A549 treated with CORT108297 at 1 μM for 4 hours (cell line): ENCODE data around the gene HEPN1. TPM values are rescaled to one million over a fixed set of nuclear protein-coding genes. Genes with fewer than 3 reads are reported as not detected.

Experiments used
- total RNA-seq: library from RNA; stranded (reverse); fragments of 200-300 nt; extraction: Qiagen RNA extraction; gene quantifications from 5 replicates; pipeline ENCODE4 v1.2.3, GENCODE V29; 2022

The HEPN1 gene
- total RNA-seq, result not detected in 5 replicates

DNA sequence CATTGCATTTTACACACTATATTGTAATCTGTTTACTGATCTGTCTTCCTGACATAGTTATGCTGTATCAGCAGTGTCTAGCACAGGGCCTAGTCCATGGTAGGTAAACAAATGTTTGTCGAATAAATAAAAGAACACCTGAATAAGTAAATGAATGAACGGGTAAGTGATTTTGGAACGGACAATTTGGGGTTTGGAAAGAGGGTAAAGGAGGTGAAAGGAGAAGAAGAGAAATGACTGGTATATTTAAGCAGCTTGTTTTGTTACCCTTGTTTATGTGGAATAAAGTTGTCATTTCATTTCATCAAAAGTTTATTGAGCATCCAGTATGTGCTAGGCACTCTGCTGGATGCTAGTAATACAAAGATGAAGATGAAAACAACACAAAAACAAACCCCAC is at the start of gene HEPN1:
Gene HEPN1 (plus strand): TSS at position 301 of the 400 bp plus-strand sequence.

DNA sequence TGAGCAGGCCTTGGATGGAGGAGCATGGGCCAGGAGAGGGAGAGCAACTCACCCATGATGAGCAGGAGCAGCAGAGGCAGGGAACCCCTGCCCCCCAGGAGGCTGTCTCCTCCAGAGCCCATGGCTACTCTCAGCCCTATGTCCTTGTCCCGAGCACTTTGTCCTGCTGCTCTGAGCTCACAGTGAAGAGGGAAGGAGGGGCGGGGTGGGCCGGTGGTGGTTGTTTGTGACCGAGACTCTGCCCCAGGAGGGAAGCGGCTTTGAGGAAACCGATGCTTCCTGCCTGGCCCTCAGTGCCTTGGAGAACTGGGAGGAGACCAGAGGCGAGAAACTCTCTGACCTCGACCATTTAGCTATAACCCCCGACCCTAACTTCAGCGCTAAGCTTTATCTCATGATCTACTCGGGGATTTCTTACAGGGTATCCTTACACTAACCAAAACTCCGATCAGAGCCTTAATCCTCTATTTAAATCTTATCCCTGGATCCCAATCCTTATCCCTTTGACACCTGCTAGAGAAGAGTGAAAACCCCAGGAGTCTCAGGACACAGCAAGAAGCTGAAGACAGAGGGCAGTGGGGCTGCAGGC is 21.3 kb upstream of the HEPN1 start, which contains the start of gene ROBO4:
Gene ROBO4 (minus strand): TSS at position 192 of the 589 bp plus-strand sequence. CDS start 70 bp downstream, at position 122.

DNA sequence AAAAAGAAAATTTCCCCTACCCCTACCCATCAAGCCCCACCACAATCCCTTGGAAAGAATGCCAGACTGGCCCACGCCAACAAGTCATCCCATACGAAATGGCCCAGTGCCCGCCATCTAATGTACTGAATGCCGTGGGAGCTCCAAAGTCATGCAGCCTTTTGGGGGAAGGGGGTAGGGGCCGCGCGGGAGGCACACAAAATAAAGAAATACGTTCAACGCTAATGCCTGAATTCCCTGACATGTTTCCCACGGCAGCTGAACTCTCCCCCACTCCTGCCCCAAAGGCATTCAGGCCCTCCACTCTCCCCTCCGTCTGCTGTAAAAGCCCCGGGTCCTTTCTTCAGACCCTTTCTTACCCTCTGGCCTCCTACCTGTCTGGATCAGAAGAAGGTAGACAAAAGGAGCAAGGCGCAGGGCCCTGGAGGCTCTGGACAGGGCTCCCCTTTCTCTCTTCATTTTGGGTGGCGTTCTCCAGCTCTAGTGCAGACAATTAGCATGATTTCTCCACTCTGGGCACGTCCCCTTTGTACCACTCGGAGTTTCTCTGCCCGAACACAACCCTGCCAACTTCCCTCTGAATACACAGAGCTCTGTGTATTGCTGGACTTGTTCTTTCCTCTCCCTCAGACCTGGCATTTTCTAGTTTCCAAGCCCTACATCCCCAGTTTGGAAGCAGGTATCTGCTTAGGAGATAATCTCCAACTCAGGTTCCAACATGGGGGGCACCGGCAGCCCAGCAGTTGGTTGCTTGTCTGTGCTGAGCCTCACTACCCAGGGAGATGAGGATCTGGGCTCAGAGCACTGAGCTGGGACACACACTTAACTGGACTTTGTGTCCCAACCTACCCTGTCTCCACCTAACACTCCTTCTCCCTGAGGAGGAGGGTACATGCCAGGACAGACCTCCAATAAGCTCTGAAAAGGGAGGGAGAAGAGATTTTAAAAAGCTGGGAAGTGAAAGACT is 16.8 kb downstream of the HEPN1 start, which contains the start of gene HEPACAM:
Gene HEPACAM (minus strand): TSS at position 500 of the 967 bp plus-strand sequence. CDS start 41 bp downstream, at position 459.

DNA sequence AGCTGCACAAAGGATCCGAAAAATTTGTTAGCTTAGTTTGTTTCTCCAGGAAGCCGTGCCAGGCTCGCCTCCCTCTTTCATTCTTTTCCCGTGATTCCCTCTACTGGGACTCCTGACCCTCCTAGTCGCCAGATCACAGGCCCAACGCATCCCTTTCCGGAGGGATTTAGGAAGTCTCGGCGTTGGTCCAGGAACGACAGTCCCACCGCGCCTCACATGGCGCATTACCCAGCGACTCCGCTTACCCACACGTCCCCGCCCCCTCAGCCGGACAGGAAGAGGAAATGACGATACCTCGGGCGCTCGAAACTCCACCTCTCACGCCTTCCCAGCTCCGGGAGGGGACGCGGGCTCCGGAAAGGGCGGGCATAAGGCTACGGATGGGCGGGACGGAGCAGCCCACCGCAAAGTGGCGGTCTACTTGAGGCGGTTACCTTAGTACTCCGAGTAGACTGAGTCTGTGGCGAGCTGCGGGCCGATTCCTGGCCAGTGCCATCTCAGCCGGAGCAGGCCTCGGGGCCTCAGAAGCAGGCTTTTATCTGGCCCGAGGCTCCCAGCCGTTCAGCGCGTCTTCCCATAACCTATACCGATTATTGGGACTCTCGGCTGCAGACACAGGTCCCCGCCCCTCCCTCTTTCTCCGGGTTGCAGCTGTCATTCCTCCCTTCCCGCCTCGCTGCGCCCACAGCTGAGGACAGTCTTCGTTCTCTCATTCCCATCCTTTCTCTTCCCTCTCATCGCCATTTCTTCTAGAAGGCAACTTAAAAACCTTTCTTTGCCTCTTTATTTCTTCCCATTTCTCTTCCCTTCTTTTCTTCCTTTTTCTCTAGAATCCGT is 34.9 kb downstream of the HEPN1 start, which contains the start of gene CCDC15:
Gene CCDC15 (plus strand): TSS at position 450 of the 837 bp plus-strand sequence. CDS start 531 bp downstream, outside the sequence.

Other genes with a start within 250 kb of the HEPN1 start
- 13.8 to 15.8 TPM (median 14.0 TPM) in 5 replicates for gene SIAE, start 245.5 kb upstream of the HEPN1 start, total RNA-seq
- 17.3 to 31.0 TPM (median 17.9 TPM) in 5 replicates for gene SPA17, start 245.3 kb upstream of the HEPN1 start, total RNA-seq
- gene NRGN, start 179.3 kb upstream of the HEPN1 start, total RNA-seq, result 6.3 to 11.9 TPM (median 11.1 TPM) in 5 replicates
- 0.07 TPM in 1 of 5 replicates, not detected in the others for gene VSIG2, start 167.0 kb upstream of the HEPN1 start, total RNA-seq
- 9.1 to 13.4 TPM (median 12.1 TPM) in 5 replicates for gene ESAM, start 157.0 kb upstream of the HEPN1 start, total RNA-seq
- 5.0 to 6.1 TPM (median 5.3 TPM) in 5 replicates for gene MSANTD2, start 118.8 kb upstream of the HEPN1 start, total RNA-seq
- gene ROBO3, start 53.8 kb upstream of the HEPN1 start, total RNA-seq, result 1.4 to 3.1 TPM (median 3.0 TPM) in 5 replicates
- 0.05 TPM in 1 of 5 replicates, not detected in the others for gene ROBO4, start 21.4 kb upstream of the HEPN1 start, total RNA-seq
- not detected in 5 replicates for gene HEPACAM, start 16.8 kb downstream of the HEPN1 start, total RNA-seq
- gene CCDC15, start 35.0 kb downstream of the HEPN1 start, total RNA-seq, result 0.50 to 0.62 TPM (median 0.54 TPM) in 5 replicates
- 0.12 to 0.17 TPM (median 0.13 TPM) in 4 of 5 replicates, not detected in the other for gene SLC37A2, start 144.1 kb downstream of the HEPN1 start, total RNA-seq
- 21.8 to 25.2 TPM (median 22.9 TPM) in 5 replicates for gene TMEM218, start 192.4 kb downstream of the HEPN1 start, total RNA-seq
- 0.02 TPM in 1 of 5 replicates, not detected in the others for gene PKNOX2, start 245.5 kb downstream of the HEPN1 start, total RNA-seq